OCI-LY7 (cell line): ENCODE data around the gene GTF2IRD1.

Source experiments
- EZH2phosphoT487 ChIP-seq: fragments of 200-600 bp; sonication (generic); IDR thresholded peaks from 2 replicates; pipeline ENCODE4 v1.6.1; 2018; ENCODE audit warnings: low read depth, borderline replicate concordance, mild to moderate bottlenecking, mixed run types, antibody characterized with exemption, low read length, moderate library complexity, mixed read lengths
- TF ChIP-seq, protein P1 (sequence below): fragments of 200-600 bp; sonication (generic); conservative IDR thresholded peaks from 2 replicates; pipeline ENCODE4 v1.5.1; 2014; ENCODE audit warnings: mild to moderate bottlenecking, antibody characterized with exemption, low read length, moderate library complexity, mixed read lengths

DNA sequence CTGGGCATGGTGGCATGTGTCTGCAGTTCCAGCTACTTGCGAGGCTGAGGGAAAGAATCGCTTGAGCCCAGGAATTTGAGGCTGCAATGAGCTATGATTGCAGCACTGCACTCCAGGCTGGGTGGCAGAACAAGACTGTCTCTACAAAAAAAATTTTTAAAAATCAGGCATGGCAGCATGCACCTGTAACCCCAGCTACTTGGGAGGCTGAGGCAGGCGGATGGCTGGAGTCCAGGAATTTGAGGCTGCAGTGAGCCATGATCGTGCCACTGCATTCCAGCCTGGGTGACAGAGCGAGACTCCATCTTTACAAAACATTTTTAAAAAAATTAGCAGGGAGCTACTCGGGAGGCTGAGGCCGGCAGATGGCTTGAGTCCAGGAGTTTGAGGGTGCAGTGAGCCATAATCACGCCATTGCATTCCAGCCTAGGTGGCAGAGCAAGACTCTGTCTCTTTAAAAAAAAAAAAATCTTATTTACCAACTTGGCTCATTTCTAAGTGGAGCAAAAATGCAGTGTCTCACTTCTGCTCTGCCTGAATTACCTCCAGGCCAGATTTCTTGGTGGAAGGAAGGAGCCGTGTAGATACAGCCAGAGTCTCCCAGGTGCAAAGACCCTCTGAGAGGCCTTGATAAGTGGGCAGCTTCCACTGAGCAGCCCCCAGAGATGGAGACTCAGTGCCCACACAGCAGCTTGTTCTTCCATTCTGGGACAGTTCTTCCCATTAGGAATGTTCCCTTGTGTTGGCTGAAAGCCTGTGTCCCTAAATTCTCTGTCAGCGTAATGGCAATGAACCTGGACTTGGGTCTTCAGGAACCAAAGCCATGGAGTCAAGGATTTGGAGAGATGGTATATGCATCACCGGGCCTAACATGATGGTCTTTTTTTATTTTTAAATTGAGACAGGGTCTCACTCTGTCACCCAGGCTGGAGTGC is 30.0 kb downstream of the GTF2IRD1 start:
- TF ChIP-seq, protein P1, sequence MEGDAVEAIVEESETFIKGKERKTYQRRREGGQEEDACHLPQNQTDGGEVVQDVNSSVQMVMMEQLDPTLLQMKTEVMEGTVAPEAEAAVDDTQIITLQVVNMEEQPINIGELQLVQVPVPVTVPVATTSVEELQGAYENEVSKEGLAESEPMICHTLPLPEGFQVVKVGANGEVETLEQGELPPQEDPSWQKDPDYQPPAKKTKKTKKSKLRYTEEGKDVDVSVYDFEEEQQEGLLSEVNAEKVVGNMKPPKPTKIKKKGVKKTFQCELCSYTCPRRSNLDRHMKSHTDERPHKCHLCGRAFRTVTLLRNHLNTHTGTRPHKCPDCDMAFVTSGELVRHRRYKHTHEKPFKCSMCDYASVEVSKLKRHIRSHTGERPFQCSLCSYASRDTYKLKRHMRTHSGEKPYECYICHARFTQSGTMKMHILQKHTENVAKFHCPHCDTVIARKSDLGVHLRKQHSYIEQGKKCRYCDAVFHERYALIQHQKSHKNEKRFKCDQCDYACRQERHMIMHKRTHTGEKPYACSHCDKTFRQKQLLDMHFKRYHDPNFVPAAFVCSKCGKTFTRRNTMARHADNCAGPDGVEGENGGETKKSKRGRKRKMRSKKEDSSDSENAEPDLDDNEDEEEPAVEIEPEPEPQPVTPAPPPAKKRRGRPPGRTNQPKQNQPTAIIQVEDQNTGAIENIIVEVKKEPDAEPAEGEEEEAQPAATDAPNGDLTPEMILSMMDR: no peak
- TF ChIP-seq EZH2phosphoT487: no peak
